Skeletal muscle tissue (tissue), 4 donors: ENCODE measurements around the gene LCN2. TPM values are rescaled to one million over a fixed set of nuclear protein-coding genes. Genes with fewer than 3 reads are reported as not detected.

Experiments used
- H3K27ac ChIP-seq: one replicate; pipeline ENCODE4 v1.7.0; 2013; ENCODE audit warnings: mild to moderate bottlenecking, low read depth, low read length, inconsistent platforms
- H3K27me3 ChIP-seq, 3 donors: one replicate each; pipeline ENCODE4 v1.7.0; 2013; ENCODE audit warnings: low read length in 3 of 3; ENCODE audit not compliant: control insufficient read depth in 3 of 3, insufficient read depth in 3 of 3
- H3K36me3 ChIP-seq, 3 donors: one replicate each; pipeline ENCODE4 v1.7.0; 2013; ENCODE audit warnings: low read length in 3 of 3; ENCODE audit not compliant: control insufficient read depth in 3 of 3, insufficient read depth in 3 of 3
- H3K4me1 ChIP-seq, 3 donors: one replicate each; pipeline ENCODE4 v1.7.0; 2013; ENCODE audit warnings: low read length in 3 of 3, mild to moderate bottlenecking in 3 of 3; ENCODE audit not compliant: control insufficient read depth in 3 of 3, insufficient read depth in 3 of 3
- H3K4me3 ChIP-seq, 3 donors: one replicate each; pipeline ENCODE4 v1.7.0; 2013; ENCODE audit warnings: low read length in 3 of 3
- H3K9ac ChIP-seq, 3 donors: one replicate each; pipeline ENCODE4 v1.7.0; 2013; ENCODE audit warnings: low read length in 3 of 3, mild to moderate bottlenecking in 3 of 3, moderate library complexity in 2 of 3, low read depth in 1 of 3
- H3K9me3 ChIP-seq, 3 donors: one replicate each; pipeline ENCODE4 v1.7.0; 2013; ENCODE audit warnings: low read length in 3 of 3; ENCODE audit not compliant: control insufficient read depth in 3 of 3
- total RNA-seq: library from RNA; depleted of rRNA; stranded (reverse); fragments of >200 nt; gene quantifications from one replicate; pipeline ENCODE4 v1.2.3, GENCODE V29; 2014
- donor health status: Osteomylitis.

The LCN2 gene
- total RNA-seq, 1 donor from 2014 or later: 2.1 TPM

- Histone ChIP-seq H3K27me3 (no peaks in the 10 kb centered on the region), H3K4me1 (peaks cover 0 to 3% (median 0%) of the 10 kb centered on the region in 3 donors), H3K4me3 (no peak overlapping the region), H3K36me3 (no peaks in the 10 kb centered on the region), H3K9me3 (no peaks in the 10 kb centered on the region), H3K27ac (no peak overlapping the region), H3K9ac (no peak overlapping the region)
These were observed 9.6 kb upstream of the LCN2 start for GRCh38 chr9:128139621-128140020.

GRCh38 chr9:128141604-128142003, 7.6 kb upstream of the LCN2 start:
- H3K4me3 ChIP-seq: no peak overlapping the region
- no peaks in the 10 kb centered on the region for H3K9me3 ChIP-seq
- no peaks in the 10 kb centered on the region for H3K27me3 ChIP-seq
- H3K27ac ChIP-seq: no peak overlapping the region
- H3K36me3 ChIP-seq: no peaks in the 10 kb centered on the region
- H3K9ac ChIP-seq: no peak overlapping the region
- peaks cover 0 to 3% (median 0%) of the 10 kb centered on the region in 3 donors for H3K4me1 ChIP-seq

GRCh38 chr9:128142061-128142460, 7.2 kb upstream of the LCN2 start:
- Histone ChIP-seq H3K27me3 (no peaks in the 10 kb centered on the region), H3K4me3 (no peak overlapping the region), H3K9me3 (no peaks in the 10 kb centered on the region), H3K9ac (no peak overlapping the region), H3K27ac (no peak overlapping the region), H3K36me3 (no peaks in the 10 kb centered on the region), H3K4me1 (peaks cover 0 to 3% (median 0%) of the 10 kb centered on the region in 3 donors)

GRCh38 chr9:128142596-128142995, 6.7 kb upstream of the LCN2 start:
- H3K27ac ChIP-seq: no peak overlapping the region
- no peak overlapping the region for H3K9ac ChIP-seq

GRCh38 chr9:128143525-128144238, 5.6 kb upstream of the LCN2 start:
- no peak overlapping the region for H3K27ac ChIP-seq
- peaks cover 3 to 4% (median 3%) of the 10 kb centered on the region in 3 donors for H3K4me1 ChIP-seq
- H3K4me3 ChIP-seq: no peak overlapping the region
- no peaks in the 10 kb centered on the region for H3K27me3 ChIP-seq
- no peaks in the 10 kb centered on the region for H3K36me3 ChIP-seq
- H3K9ac ChIP-seq: no peak overlapping the region
- H3K9me3 ChIP-seq: no peaks in the 10 kb centered on the region

More at GRCh38 chr9:128142596-128142995, 6.7 kb upstream of the LCN2 start:
- Histone ChIP-seq H3K9me3 (no peaks in the 10 kb centered on the region), H3K36me3 (no peaks in the 10 kb centered on the region), H3K4me3 (no peak overlapping the region), H3K4me1 (peaks cover 0 to 3% (median 0%) of the 10 kb centered on the region in 3 donors), H3K27me3 (no peaks in the 10 kb centered on the region)

GRCh38 chr9:128144239-128145181, 4.7 kb upstream of the LCN2 start:
- no peaks in the 10 kb centered on the region for H3K9me3 ChIP-seq
- no peaks in the 10 kb centered on the region for H3K27me3 ChIP-seq
- no peak overlapping the region for H3K9ac ChIP-seq
- no peak overlapping the region for H3K27ac ChIP-seq
- peaks cover 11 to 13% (median 11%) of the 10 kb centered on the region in 3 donors for H3K4me1 ChIP-seq
- H3K36me3 ChIP-seq: no peaks in the 10 kb centered on the region
- no peak overlapping the region for H3K4me3 ChIP-seq

- no peak overlapping the region for H3K9ac ChIP-seq
- no peak overlapping the region for H3K27ac ChIP-seq
- peaks cover 12 to 14% (median 12%) of the 10 kb centered on the region in 3 donors for H3K4me1 ChIP-seq
- no peaks in the 10 kb centered on the region for H3K27me3 ChIP-seq
- no peak overlapping the region for H3K4me3 ChIP-seq
- H3K36me3 ChIP-seq: no peaks in the 10 kb centered on the region
- no peaks in the 10 kb centered on the region for H3K9me3 ChIP-seq
These were observed 3.7 kb upstream of the LCN2 start for GRCh38 chr9:128145536-128145935.

- H3K27me3 ChIP-seq: no peaks in the 10 kb centered on the region
- H3K36me3 ChIP-seq: no peaks in the 10 kb centered on the region
- H3K4me3 ChIP-seq: no peak overlapping the region
- H3K4me1 ChIP-seq: peaks cover 12 to 14% (median 12%) of the 10 kb centered on the region in 3 donors
- H3K9me3 ChIP-seq: no peaks in the 10 kb centered on the region
- no peak overlapping the region for H3K27ac ChIP-seq
- H3K9ac ChIP-seq: no peak overlapping the region
These were observed 3.3 kb upstream of the LCN2 start for GRCh38 chr9:128145951-128146351.

GRCh38 chr9:128146591-128147120, 2.6 kb upstream of the LCN2 start:
- H3K4me1 ChIP-seq: peaks cover 12 to 14% (median 12%) of the 10 kb centered on the region in 3 donors
- no peaks in the 10 kb centered on the region for H3K9me3 ChIP-seq
- no peaks in the 10 kb centered on the region for H3K27me3 ChIP-seq
- H3K27ac ChIP-seq: no peak overlapping the region
- H3K36me3 ChIP-seq: no peaks in the 10 kb centered on the region
- no peak overlapping the region for H3K9ac ChIP-seq
- no peak overlapping the region for H3K4me3 ChIP-seq
